ENCODE results near the gene TRAK1. TPM values are rescaled to one million over a fixed set of nuclear protein-coding genes. Genes with fewer than 3 reads are reported as not detected.

TRAK1 gene
- total RNA-seq, 1 experiment from 2014 or later = 16.5 TPM

GRCh38 chr3:42274266-42274665 is 183.1 kb downstream of the TRAK1 start:
- no peak for DNase-seq (ENCODE audit: low read depth)

- no peak for DNase-seq (ENCODE audit: low read depth)
These were observed 184.1 kb downstream of the TRAK1 start for GRCh38 chr3:42275217-42275616.

Other genes with a start within 250 kb of the TRAK1 start
- gene ULK4, start 129.3 kb upstream of the TRAK1 start, total RNA-seq (2014; rRNA removed; shearing (Covaris generic)) = 8.4 and 9.0 TPM in 2 replicates
- 1.6 and 7.7 TPM in 2 replicates for gene CCK, start 174.8 kb downstream of the TRAK1 start, total RNA-seq (2014; rRNA removed; shearing (Covaris generic))

Measured in RPMI7951 (cell line).